ENCODE measurements around the gene TYMP. TPM values are rescaled to one million over a fixed set of nuclear protein-coding genes. Genes with fewer than 3 reads are reported as not detected.
A peak's percentile ranks its signal among the peaks of the same experiment; 100 is the strongest.

Gene TYMP
- total and polyA plus RNA-seq, 10 of the 15 experiments (the other 5 are each of a cell fraction or from before 2014, with no cell fraction given): 0.42 to 57.8 (median 24.6) TPM

DNA sequence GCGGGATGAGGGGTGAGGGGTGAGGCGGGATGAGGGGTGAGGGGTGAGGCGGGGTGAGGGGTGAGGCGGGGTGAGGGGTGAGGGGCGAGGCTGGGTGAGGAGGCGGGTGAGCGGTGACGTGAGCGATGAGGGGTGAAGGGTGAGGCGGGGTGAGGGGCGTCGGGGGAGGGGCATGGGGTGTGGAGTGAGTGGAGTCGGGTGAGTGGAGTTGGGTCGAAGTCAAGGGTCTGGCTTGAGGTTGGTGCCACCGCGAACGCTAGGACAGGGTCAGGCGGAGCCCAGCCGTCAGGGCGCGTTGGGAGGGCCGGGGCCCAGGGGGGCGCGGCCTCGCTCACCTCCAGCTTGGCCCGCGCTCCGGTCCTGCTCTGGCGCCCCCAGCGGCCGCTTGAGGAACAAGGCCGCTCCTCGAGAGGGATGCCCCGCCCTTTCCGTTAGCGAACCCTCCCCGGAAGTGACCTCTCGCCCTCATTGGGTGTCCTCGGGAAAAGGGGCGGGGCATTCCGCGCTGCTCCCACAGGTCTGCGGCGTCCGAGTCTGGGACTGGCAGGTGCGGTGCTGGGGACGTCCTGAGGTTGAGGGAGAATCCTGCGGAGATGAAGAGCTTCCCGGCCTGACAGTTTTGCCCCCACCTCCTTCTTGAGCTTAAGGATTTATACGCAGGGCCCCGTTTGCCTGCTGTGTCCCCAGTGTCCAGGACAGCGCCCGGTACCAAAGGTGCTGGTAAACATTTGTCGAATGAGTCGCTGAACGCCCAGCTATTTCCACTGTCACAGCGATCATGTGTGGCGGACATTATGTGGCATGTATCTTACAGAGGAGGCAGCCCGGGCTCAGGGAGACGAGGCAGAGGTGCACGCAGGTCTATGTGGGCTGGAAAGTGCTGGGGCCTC is 33.0 kb upstream of the TYMP start, which contains the start of gene SYCE3 (continued):
- TF ChIP-seq PAX5 (IDR thresholded peaks at IDR 0.05; ENCODE audit: borderline replicate concordance, low read depth, low read length) (no peak; the same call in 1 of the 2 replicates), SMC3 (IDR thresholded peaks at IDR 0.05; ENCODE audit: borderline replicate concordance, low read length) (peak; percentile 45; the same call in 1 of the 2 replicates), GABPA (IDR thresholded peaks at IDR 0.05; ENCODE audit: low read depth) (0 out of 2 replicates have a peak, but pooled peaks have one; percentile 31), EGR1 (IDR thresholded peaks at IDR 0.05; ENCODE audit: borderline replicate concordance in 1 of 2, low read depth in 2 of 2, low read length in 2 of 2) (no peak), IKZF1 (conservative IDR thresholded peaks at IDR 0.05) (no peak; the same call in none of the 2 replicates), SMARCA5 (IDR thresholded peaks at IDR 0.05) (peak; percentile 71; the same call in 1 of the 2 replicates), YY1 (IDR thresholded peaks at IDR 0.05; ENCODE audit: low read depth, low read length) (peak; percentile 46; the same call in 1 of the 2 replicates), TBL1XR1 (IDR thresholded peaks at IDR 0.05; ENCODE audit: low read depth, low read length) (0 out of 2 replicates have a peak, but pooled peaks have one; percentile 6), MXI1 (IDR thresholded peaks at IDR 0.05; ENCODE audit: low read depth, low read length) (peak; percentile 63; the same call in 1 of the 2 replicates), HDGF (IDR thresholded peaks at IDR 0.05) (0 out of 2 replicates have a peak, but pooled peaks have one; percentile 51), ZNF207 (IDR thresholded peaks at IDR 0.05; ENCODE audit: borderline replicate concordance) (no peak), POLR2A (IDR thresholded peaks at IDR 0.05; ENCODE audit: low read depth, low read length) (peak; percentile 66), TCF3 (IDR thresholded peaks at IDR 0.05; ENCODE audit: borderline replicate concordance, insufficient read depth, low read depth, low read length) (peak; percentile 50; the same call in 1 of the 2 replicates), NFYB (IDR thresholded peaks at IDR 0.05; ENCODE audit: insufficient read depth, low read depth, low read length) (peak; percentile 81), TAF1 (IDR thresholded peaks at IDR 0.05; ENCODE audit: borderline replicate concordance, low read depth, low read length) (peak; percentile 52; the same call in 1 of the 2 replicates)
- TF ChIP-seq, protein P1, sequence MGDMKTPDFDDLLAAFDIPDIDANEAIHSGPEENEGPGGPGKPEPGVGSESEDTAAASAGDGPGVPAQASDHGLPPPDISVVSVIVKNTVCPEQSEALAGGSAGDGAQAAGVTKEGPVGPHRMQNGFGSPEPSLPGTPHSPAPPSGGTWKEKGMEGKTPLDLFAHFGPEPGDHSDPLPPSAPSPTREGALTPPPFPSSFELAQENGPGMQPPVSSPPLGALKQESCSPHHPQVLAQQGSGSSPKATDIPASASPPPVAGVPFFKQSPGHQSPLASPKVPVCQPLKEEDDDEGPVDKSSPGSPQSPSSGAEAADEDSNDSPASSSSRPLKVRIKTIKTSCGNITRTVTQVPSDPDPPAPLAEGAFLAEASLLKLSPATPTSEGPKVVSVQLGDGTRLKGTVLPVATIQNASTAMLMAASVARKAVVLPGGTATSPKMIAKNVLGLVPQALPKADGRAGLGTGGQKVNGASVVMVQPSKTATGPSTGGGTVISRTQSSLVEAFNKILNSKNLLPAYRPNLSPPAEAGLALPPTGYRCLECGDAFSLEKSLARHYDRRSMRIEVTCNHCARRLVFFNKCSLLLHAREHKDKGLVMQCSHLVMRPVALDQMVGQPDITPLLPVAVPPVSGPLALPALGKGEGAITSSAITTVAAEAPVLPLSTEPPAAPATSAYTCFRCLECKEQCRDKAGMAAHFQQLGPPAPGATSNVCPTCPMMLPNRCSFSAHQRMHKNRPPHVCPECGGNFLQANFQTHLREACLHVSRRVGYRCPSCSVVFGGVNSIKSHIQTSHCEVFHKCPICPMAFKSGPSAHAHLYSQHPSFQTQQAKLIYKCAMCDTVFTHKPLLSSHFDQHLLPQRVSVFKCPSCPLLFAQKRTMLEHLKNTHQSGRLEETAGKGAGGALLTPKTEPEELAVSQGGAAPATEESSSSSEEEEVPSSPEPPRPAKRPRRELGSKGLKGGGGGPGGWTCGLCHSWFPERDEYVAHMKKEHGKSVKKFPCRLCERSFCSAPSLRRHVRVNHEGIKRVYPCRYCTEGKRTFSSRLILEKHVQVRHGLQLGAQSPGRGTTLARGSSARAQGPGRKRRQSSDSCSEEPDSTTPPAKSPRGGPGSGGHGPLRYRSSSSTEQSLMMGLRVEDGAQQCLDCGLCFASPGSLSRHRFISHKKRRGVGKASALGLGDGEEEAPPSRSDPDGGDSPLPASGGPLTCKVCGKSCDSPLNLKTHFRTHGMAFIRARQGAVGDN (IDR thresholded peaks at IDR 0.05): no peak
- TF ChIP-seq, protein P2, sequence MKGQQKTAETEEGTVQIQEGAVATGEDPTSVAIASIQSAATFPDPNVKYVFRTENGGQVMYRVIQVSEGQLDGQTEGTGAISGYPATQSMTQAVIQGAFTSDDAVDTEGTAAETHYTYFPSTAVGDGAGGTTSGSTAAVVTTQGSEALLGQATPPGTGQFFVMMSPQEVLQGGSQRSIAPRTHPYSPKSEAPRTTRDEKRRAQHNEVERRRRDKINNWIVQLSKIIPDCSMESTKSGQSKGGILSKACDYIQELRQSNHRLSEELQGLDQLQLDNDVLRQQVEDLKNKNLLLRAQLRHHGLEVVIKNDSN (IDR thresholded peaks at IDR 0.05; ENCODE audit: borderline replicate concordance, extremely low read length, insufficient read depth, low read depth, low read length): no peak
